Effector CD4-positive, alpha-beta T cell (primary cell): ENCODE results near the gene CMSS1.
"Not testable (repeated sequence)": the region's sequence is repeated elsewhere in the genome, so short reads cannot be mapped to it uniquely, and the experiment has no call there.

Experiments used
- DNase-seq: peaks from one replicate; pipeline ENCODE4 v3.0.0-alpha.2; 2020

Gene CMSS1

GRCh38 chr3:100087198-100087597, 269.5 kb downstream of the CMSS1 start:
- DNase-seq = no peak

GRCh38 chr3:100088735-100089368, 271.2 kb downstream of the CMSS1 start:
- DNase-seq = no peak

GRCh38 chr3:100089812-100090668, 272.4 kb downstream of the CMSS1 start:
- DNase-seq = no peak

GRCh38 chr3:100090669-100091005, 273.0 kb downstream of the CMSS1 start:
- no peak for DNase-seq

- DNase-seq = no peak
Observed at GRCh38 chr3:100093831-100094230, 276.2 kb downstream of the CMSS1 start.

GRCh38 chr3:100096286-100096685, 278.6 kb downstream of the CMSS1 start:
- DNase-seq = not testable (repeated sequence)

GRCh38 chr3:100096866-100097265, 279.2 kb downstream of the CMSS1 start:
- DNase-seq = no peak

- no peak for DNase-seq
Observed at GRCh38 chr3:100097919-100098783, 280.5 kb downstream of the CMSS1 start.

GRCh38 chr3:100098784-100099070, 281.1 kb downstream of the CMSS1 start:
- DNase-seq = no peak

- DNase-seq = no peak
Observed at GRCh38 chr3:100099621-100100020, 282.0 kb downstream of the CMSS1 start.

GRCh38 chr3:100100425-100100824, 282.8 kb downstream of the CMSS1 start:
- DNase-seq = no peak

- DNase-seq = no peak
Observed at GRCh38 chr3:100102757-100103156, 285.1 kb downstream of the CMSS1 start.

- DNase-seq = no peak
Observed at GRCh38 chr3:100103558-100104441, 286.1 kb downstream of the CMSS1 start.

GRCh38 chr3:100104442-100104798, 286.8 kb downstream of the CMSS1 start:
- no peak for DNase-seq

- DNase-seq = no peak
Observed at GRCh38 chr3:100104817-100105413, 287.3 kb downstream of the CMSS1 start.

- no peak for DNase-seq
Observed at GRCh38 chr3:100105501-100105900, 287.8 kb downstream of the CMSS1 start.

GRCh38 chr3:100106094-100106493, 288.4 kb downstream of the CMSS1 start:
- no peak for DNase-seq

- DNase-seq = no peak
Observed at GRCh38 chr3:100106531-100107141, 289.0 kb downstream of the CMSS1 start.

GRCh38 chr3:100107221-100107814, 289.7 kb downstream of the CMSS1 start:
- no peak for DNase-seq

- no peak for DNase-seq
Observed at GRCh38 chr3:100108464-100109079, 290.9 kb downstream of the CMSS1 start.

- no peak for DNase-seq
Observed at GRCh38 chr3:100110162-100110561, 292.5 kb downstream of the CMSS1 start.
